SK-N-DZ (cell line): Measurements from ENCODE around the gene ROR2.

Experiments used
- DNase-seq: peaks from one replicate; pipeline ENCODE4 v3.0.0-alpha.2; 2015; ENCODE audit warnings: low spot score

Gene ROR2

DNA sequence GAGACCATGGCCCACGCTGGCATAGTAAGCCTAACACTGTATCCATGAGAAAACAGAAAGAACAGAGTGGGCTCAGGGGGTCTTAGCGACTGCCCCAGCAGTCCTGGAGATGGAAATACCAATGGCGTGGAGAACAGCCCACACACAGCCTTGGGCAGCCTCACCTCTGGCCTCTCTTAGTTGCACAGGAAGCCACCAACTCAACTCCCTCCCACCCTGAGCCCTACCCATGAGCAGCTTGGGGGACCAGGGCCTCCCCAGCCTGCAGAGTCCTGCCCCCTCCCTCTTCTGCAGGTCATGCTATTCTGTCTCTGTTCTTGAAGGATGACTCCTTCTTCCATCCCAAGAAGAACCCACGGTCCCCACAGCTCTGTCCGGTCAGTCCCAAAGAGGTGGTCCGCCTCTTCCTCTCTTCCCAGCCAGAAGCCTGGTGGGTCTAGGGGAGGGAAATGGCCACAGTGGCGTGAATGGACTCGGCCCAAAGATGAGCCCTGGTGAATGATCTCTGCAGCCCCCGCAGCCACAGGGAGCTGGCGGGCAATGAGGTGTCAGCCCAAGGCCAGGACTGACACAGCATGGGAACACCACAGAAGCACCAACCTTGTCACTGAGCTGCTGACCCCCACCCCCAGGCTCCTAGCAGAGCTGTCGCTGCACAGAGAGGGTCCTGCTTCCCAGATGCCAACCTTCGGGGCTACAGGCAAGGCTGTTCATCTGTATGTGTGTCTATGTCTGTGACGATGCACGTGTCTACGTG is 131.2 kb downstream of the ROR2 start:
- DNase-seq = no peak

DNA sequence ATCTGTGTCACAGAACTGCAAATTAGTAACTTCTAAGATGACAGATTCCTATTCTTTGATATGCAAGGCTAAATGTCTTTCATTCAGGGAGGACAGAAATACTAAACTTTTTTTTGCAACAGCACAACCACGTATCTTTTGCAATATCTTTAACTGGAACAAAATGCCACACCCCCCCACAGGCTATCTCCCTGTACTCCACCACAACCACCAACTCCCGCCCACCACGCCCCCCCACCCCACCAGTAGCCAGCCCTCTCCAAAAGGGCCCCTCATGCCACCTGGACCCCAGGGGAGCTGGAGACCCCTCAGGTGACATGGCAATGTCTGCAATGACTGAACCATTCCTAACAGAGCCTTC is 131.8 kb downstream of the ROR2 start:
- DNase-seq = no peak

GRCh38 chr9:91817493-91818224 is 132.4 kb downstream of the ROR2 start:
- DNase-seq = no peak

- DNase-seq = no peak
Observed at GRCh38 chr9:91817106-91817492, 132.9 kb downstream of the ROR2 start.

- DNase-seq = no peak
Observed at GRCh38 chr9:91816356-91816755, 133.7 kb downstream of the ROR2 start.

GRCh38 chr9:91815896-91816295 is 134.1 kb downstream of the ROR2 start:
- DNase-seq = no peak

- no peak for DNase-seq
Observed at GRCh38 chr9:91814753-91815152, 135.3 kb downstream of the ROR2 start.

- no peak for DNase-seq
Observed at GRCh38 chr9:91814201-91814600, 135.8 kb downstream of the ROR2 start.

GRCh38 chr9:91813176-91813795 is 136.7 kb downstream of the ROR2 start:
- no peak for DNase-seq

- DNase-seq = no peak
Observed at GRCh38 chr9:91812191-91812590, 137.8 kb downstream of the ROR2 start.

GRCh38 chr9:91811024-91811909 is 138.8 kb downstream of the ROR2 start:
- DNase-seq = no peak

- DNase-seq = no peak
Observed at GRCh38 chr9:91810286-91810905, 139.6 kb downstream of the ROR2 start.

GRCh38 chr9:91809581-91810285 is 140.3 kb downstream of the ROR2 start:
- DNase-seq = no peak

- DNase-seq = no peak
Observed at GRCh38 chr9:91807643-91808246, 142.3 kb downstream of the ROR2 start.

DNA sequence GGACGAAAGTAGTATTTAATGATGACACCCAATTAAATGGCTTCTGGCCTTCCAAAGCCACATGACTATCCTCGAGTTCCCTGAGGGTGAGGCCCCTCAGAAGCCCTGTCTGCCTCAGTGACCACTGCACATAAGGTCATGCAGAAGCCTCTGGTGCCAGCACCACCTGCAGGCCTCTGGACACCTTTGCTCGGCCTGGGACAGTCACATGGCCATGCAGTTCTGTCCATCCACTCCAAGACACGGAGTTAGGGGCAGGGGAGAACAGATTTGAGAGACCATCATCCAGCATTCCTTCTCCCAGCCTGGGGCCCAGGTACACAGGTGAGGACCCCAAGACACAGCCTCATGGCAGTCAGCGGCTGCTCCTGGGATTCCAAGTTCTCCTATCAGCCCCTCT is 145.0 kb downstream of the ROR2 start:
- no peak for DNase-seq

DNA sequence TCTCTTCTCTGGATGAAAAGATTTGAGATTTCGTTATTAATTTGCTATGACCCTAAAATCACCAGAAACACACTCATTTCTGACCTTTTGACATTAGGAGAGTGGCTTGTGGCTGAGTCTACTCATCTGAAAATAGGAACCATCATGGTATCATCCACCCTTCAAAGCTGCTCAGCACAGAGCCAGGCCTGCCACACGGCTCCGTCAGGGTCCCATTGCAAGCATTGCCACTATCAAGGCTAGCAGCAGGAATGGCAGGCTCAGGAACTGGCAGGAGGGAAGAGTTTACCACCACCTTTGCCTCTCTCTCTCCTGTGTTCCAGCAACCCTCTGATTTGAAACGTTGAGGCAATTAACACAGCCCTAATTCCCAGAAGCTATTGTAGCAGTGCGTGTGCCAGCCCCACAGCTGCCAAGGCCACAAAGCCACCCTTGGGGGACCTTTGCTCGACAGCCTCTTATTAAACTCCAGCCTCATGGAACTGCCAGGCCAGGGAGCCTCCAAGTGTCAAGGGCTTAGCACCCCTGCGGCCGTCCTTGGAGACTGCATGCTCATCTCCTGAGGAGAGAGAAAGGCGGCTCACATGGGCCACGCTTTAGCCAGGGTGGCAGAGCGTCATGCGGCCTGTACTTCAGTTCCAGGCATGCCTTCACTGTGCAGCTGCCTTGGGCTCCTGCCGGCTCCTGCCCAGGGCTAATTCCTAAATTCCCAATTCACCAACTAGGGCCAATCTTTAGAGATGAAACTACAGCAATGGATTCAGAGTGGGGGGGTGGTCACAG is 145.9 kb downstream of the ROR2 start:
- DNase-seq = no peak

- DNase-seq = no peak
Observed at GRCh38 chr9:91803151-91803940, 146.7 kb downstream of the ROR2 start.

DNA sequence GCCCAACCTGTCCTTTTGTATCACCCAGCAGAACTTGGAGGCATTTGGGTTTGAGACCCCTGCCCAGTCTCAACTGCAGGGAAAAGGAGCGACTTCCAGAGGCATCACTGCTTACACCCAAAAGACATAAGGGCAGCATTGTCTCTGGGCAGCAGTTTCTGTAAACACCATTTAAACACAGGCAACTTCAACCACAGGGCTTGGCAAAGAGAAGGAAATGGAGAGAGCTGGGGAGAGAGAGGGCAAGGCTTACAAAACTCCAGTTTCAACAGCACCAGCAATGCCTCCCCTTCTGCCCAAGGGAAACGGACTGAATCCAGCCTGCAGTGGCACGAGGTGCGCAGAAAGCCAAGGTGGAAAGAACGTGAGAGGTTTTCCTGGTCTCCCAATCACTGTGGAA is 147.6 kb downstream of the ROR2 start:
- no peak for DNase-seq
